HG02885 (cell line): ENCODE measurements around the gene CARS2.
"Not testable (repeated sequence)": the region's sequence is repeated elsewhere in the genome, so short reads cannot be mapped to it uniquely, and the experiment has no call there.

Experiments used
- ATAC-seq: cut with Tn5 transposase; IDR thresholded peaks from one replicate; pipeline ENCODE4 v1.9.1; 2021; ENCODE audit warnings: mild to moderate bottlenecking; ENCODE audit not compliant: unreplicated experiment, poor library complexity

The CARS2 gene

GRCh38 chr13:110684388-110685056, 21.4 kb downstream of the CARS2 start:
- no peak for ATAC-seq

DNA sequence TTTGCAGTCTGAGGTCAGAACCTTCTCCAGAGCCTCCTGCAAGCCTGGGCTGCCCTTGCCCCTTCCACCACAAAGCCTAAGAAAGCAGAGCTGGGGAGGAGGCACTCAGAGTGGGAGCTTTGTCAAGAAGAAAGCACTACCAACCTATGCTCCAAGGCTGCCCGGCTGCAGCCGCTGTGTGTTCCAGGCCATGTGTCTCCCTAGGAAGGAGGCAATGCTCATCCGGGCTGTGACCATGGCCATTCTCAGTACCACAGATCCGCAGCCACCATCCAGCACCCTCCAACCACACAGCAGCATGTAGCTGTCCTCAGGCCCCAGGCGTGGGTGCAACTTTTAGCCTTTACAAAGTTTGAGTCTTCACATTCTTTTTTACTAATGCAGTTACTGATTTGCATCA, 22.0 kb downstream of the CARS2 start:
- ATAC-seq, result no peak

- ATAC-seq, result no peak
Measured at GRCh38 chr13:110683203-110683883, 22.6 kb downstream of the CARS2 start.

- no peak for ATAC-seq
Measured at GRCh38 chr13:110682746-110683145, 23.2 kb downstream of the CARS2 start.

- no peak for ATAC-seq
Measured at GRCh38 chr13:110681868-110682550, 23.9 kb downstream of the CARS2 start.

DNA sequence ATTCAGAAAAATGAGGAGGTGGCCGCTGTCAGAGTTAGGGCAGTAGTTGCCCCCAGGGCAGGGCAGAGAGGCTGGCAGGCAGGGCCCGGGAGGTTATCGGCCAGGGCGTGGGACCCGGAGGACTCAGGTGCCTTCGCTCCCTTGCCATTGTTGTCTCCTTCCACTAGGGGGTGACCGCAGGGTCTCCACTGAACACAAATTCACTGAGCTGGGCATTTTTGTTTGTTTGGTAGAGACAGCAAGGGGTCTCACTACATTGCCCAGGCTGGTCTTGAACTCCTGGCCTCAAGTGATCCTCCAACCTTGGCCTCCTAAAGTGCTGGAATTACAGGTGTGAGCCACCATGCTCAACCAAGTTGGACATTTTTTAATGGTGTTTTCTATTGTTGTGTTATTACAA, 25.1 kb downstream of the CARS2 start:
- ATAC-seq, result no peak

DNA sequence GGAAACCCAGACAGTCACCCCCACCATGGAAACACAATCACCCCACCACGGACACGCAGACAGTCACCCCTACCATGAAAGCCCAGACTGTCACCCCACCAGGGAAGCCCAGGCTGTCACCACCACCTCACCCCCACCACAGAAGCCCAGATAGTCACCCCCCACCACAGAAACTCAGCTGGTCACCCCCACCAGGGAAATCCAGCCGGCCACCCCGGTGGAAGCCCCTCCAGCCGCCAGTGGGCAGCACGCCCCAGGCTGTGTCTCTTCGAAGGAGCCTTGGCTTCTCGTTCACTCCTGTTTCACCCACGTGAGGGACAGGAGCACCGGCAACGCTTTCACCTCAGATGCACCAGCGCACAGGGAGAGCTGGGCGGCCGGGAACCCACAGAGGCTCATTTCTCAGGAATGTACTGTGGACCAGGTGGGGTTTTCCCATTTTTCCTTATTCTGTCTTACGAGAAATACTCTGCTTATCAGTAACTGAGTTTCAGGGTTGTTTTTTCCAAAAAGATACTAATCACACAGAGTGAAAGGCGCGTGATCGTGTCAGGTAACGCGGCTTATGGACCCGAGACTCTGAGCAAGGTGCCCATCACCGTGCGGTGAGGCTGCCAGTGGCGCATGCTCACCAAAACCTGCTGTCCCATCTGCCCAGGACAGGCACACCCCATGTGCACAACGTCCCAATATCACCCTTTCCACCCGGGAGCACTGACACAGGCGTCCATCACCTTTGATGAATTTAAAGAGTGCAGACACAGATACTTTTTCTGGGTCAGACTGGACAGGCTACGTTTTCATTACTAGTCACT, 28.0 kb downstream of the CARS2 start:
- no peak for ATAC-seq

DNA sequence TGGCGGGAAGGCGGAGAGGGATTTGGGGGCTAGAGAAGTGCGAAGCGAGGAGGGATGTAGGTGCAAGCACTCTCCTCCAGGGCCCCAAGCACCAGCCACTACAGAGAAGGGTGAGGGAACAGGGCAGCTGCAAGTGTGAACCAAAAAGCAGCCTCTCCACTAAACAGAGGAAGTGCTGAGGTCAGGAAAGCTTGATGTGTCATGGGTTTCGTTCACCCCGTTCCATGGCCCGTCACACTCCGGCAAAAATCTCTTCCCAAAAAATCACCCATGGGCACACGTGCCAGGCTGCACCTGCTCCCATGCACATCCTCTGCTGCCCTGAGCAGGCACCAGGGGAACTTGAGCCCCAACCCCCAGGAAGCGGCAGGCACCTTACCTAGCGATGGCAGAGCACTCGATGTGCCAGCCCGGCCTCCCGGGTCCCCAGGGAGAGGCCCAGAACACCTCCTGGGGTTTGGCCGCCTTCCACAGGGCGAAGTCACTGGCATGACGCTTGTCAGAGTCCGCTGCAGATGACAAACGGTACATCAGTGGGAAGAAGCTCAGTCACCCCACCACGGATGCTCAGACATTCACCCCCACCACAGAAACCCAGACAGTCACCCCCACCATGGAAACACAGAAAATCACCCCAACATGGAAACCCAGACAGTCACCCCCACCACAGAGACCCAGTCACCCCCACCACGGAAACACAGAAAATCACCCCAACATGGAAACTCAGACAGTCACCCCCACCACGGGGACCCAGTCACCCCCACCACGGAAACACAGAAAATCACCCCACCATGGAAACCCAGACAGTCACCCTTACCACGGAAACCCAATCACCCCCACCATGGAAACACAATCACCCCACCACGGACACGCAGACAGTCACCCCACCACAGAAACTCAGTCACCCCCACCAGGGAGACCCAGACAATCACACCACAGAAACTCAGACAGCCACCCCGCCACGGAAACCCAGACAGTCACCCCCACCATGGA, 29.0 kb downstream of the CARS2 start:
- peak; percentile 81 for ATAC-seq

- ATAC-seq, result not testable (repeated sequence)
Measured at GRCh38 chr13:110669814-110670213, 36.1 kb downstream of the CARS2 start.

DNA sequence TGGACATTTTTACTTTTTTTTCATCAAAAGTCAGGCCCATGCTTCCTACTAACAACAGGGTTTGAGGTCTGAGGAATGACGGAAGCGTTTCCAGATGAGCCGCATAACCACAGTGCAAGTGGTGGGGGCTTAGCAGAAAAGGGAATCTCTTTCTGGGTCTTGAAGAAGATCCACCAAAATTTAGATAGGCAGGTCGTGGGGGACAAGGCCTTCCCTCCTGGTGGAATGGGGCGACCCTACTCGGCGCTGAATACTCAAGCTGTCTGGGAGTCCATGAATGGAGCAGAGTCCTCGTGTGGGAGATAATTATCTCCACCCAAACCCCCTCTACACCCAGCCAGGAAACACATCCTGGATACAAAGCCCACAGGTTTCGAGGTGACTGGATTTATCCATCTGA, 36.9 kb downstream of the CARS2 start:
- ATAC-seq, result no peak

DNA sequence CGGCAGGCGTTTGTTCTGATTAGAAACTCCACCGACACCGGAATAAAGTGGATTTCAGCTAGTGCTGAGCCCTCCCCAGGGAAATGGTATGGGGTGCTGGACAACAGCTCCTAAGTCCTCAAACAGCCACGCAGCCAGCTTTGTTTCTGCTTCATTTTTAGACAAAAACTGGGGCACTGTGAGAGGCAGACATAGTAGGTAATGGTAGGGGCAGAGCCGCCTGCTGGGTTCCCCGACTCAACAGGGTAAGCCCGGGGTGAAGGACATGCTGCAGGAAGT, 39.7 kb downstream of the CARS2 start:
- no peak for ATAC-seq

DNA sequence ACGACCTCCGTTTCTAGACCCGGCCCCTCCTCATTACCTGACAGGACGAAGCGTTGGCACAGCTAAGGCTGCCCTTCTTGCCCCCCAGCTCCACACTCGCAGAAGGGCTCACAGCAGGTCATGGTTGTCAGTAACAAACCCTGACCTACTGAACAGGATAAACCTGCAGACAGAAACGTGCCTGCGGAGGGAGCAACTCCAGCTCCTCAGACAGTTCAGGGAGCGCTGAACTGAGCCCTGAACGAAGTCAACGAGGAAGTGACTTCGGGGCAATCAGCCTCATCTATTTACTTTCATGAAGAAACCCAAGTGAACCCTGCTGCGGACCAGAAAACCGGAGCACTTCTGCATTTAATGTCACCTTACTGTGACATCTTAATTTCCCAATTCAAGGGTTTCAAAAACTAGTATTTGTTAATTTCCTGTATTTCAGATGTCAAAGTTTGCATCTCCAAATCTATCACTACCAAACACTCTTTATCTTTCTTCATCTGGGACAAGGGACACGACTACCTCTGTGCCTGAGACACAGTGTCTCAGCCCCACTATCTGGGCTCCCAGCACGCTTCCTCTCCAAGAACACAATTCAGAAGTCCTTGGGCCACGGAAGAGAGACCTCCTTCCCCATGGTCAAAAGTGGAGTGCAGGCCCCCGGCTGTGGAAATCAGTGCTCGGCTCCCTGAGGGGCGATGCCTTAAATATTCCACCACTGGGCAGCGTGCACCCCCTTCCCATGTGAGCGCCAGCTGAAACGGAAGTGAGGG, 40.2 kb downstream of the CARS2 start:
- ATAC-seq, result no peak

GRCh38 chr13:110664673-110665072, 41.2 kb downstream of the CARS2 start:
- no peak for ATAC-seq

DNA sequence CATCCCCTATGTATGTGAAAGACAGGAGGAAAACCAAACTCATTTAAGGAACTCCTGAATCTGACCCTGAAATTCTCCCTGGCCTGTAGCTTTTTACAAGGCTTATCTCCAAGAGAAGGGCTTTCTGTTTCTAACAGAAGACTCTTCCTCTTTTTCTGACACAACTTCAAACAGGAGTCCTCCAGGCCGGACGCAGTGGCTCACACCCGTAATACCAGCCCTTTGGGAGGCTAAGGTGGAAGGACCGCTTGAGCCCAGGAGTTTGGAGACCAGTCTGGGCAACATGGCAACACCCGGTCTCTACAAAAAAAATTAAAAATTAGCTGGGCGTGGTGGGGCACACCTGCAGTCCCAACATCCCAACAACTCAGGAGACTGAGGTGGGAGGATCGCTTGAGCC, 41.9 kb downstream of the CARS2 start:
- ATAC-seq, result no peak

DNA sequence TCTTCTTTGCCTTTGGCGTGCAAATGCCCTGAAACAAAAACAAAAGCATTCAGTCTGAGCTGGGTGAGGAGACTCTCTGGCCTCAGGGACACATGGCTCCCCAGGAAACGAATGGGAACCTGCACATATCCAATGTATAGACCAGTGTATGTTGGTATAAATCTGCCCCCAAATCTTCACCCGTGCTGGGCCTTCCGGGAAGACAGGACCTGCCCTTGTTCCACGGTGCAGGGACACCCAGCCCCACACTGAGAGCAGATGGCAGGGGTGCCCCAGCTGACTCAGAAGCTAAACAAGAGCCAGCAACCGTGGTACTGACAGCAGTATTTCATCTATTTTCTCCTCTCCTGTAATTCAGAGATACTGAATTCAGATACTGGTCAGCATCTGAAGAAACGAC, 42.4 kb downstream of the CARS2 start:
- ATAC-seq, result no peak

DNA sequence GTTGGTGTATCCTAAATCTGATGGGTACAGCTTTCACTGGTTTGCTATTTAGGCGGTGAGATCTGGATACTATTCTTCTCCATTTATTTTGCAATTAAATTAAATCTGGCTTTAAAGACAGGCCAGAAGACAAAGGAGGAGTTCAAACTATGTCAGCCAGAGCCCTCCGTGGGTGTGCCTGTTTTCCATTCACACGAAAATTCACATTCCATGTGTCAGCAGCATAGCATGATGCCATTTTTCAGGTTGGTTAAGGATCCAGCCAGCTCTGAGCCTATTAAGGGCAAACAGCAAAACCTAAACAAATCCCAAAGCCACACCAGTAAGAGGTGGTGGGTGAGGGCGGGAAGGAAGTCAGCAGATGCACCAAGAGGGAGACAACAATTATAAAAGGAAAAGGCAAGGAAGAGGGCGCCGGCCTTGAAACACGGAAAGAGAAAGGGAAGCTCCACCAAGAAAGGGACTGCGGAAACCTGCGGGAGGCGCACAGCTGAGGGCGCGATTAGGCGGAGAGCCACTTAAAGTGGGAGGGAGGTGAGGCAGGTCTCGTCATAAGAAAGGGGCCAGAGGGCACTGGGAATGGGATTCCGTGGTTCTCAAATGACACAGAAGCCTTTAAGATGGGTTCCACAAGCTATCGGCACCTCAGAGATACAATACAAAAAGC, 43.0 kb downstream of the CARS2 start:
- ATAC-seq, result no peak

- no peak for ATAC-seq
Measured at GRCh38 chr13:110662091-110662490, 43.8 kb downstream of the CARS2 start.

GRCh38 chr13:110661256-110661655, 44.7 kb downstream of the CARS2 start:
- no peak for ATAC-seq
